Hepatocyte (in vitro differentiated cells): ENCODE data around the gene MTHFR. TPM values are rescaled to one million over a fixed set of nuclear protein-coding genes. Genes with fewer than 3 reads are reported as not detected.

Source experiments
- DNase-seq: peaks from one replicate; pipeline ENCODE4 v3.0.0-alpha.2; 2016; ENCODE audit warnings: low spot score
- H2AFZ ChIP-seq: fragments of 200-600 bp; sonication (generic); 2 replicates; pipeline ENCODE4 v1.6.0; 2016; ENCODE audit warnings: antibody characterized with exemption, mild to moderate bottlenecking
- H3K27ac ChIP-seq: fragments of 200-600 bp; sonication (generic); 2 replicates; pipeline ENCODE4 v1.5.1; 2016; ENCODE audit warnings: mild to moderate bottlenecking
- H3K27me3 ChIP-seq: fragments of 200-600 bp; sonication (generic); 2 replicates; pipeline ENCODE4 v1.6.1; 2016
- H3K36me3 ChIP-seq: fragments of 200-600 bp; sonication (generic); replicated peaks from 2 replicates; pipeline ENCODE4 v1.5.1; 2016; ENCODE audit warnings: low read depth; ENCODE audit not compliant: insufficient read depth
- H3K4me1 ChIP-seq: fragments of 200-600 bp; sonication (generic); 2 replicates; pipeline ENCODE4 v1.5.1; 2016; ENCODE audit warnings: mild to moderate bottlenecking, moderate library complexity; ENCODE audit not compliant: insufficient read depth
- H3K4me2 ChIP-seq: fragments of 200-600 bp; sonication (generic); 2 replicates; pipeline ENCODE4 v1.6.0; 2016
- H3K4me3 ChIP-seq: fragments of 200-600 bp; sonication (generic); 2 replicates; pipeline ENCODE4 v1.5.1; 2016; ENCODE audit warnings: mild to moderate bottlenecking
- H3K79me2 ChIP-seq: fragments of 200-600 bp; sonication (generic); 2 replicates; pipeline ENCODE4 v1.6.0; 2017; ENCODE audit warnings: mild to moderate bottlenecking
- H3K9me2 ChIP-seq: fragments of 200-600 bp; sonication (generic); replicated peaks from 2 replicates; pipeline ENCODE4 v1.6.0; 2017; ENCODE audit warnings: mild to moderate bottlenecking; ENCODE audit not compliant: insufficient read depth
- H3K9me3 ChIP-seq: fragments of 200-600 bp; sonication (generic); 2 replicates; pipeline ENCODE4 v1.5.1; 2016; ENCODE audit warnings: low read depth, mild to moderate bottlenecking
- H4K20me1 ChIP-seq: fragments of 200-600 bp; sonication (generic); 2 replicates; pipeline ENCODE4 v1.6.0; 2016; ENCODE audit warnings: mild to moderate bottlenecking; ENCODE audit not compliant: insufficient read depth, poor library complexity, severe bottlenecking
- EZH2 ChIP-seq: fragments of 200-600 bp; sonication (generic); IDR thresholded peaks from 2 replicates; pipeline ENCODE4 v1.6.1; 2016; ENCODE audit warnings: antibody characterized with exemption, mild to moderate bottlenecking, borderline replicate concordance
- EZH2phosphoT487 ChIP-seq: fragments of 200-600 bp; sonication (generic); IDR thresholded peaks from one replicate; pipeline ENCODE4 v1.6.1; 2018; ENCODE audit warnings: antibody characterized with exemption, mild to moderate bottlenecking, low read depth, moderate library complexity; ENCODE audit not compliant: unreplicated experiment, severe bottlenecking
- WGBS: methylation state at CpG from one replicate; pipeline ENCODE4 v1.1.6; 2016; ENCODE audit warnings: low lambda C conversion rate; ENCODE audit errors: missing lambda C conversion rate; 5-methylcytosine and 5-hydroxymethylcytosine counted together
- polyA plus RNA-seq: library from polyadenylated mRNA; unstranded; fragments of >200 nt; fragmentation: Nextera tagmentation; extraction: Ambion mirVana; gene quantifications from 2 replicates; pipeline ENCODE4 v1.2.1, GENCODE V29; 2016
- total RNA-seq: library from RNA; depleted of rRNA; stranded (reverse); fragments of >200 nt; gene quantifications from 2 replicates; pipeline ENCODE4 v1.2.3, GENCODE V29; 2014
- TF ChIP-seq, protein P1 (sequence below): fragments of 200-600 bp; sonication (generic); IDR thresholded peaks from 2 replicates; pipeline ENCODE4 v1.5.1; 2016; ENCODE audit warnings: antibody characterized with exemption, mild to moderate bottlenecking; ENCODE audit not compliant: poor library complexity

MTHFR gene
- total and polyA plus RNA-seq, 2 experiments from 2014 or later, result 17.6 to 31.0 TPM

DNA sequence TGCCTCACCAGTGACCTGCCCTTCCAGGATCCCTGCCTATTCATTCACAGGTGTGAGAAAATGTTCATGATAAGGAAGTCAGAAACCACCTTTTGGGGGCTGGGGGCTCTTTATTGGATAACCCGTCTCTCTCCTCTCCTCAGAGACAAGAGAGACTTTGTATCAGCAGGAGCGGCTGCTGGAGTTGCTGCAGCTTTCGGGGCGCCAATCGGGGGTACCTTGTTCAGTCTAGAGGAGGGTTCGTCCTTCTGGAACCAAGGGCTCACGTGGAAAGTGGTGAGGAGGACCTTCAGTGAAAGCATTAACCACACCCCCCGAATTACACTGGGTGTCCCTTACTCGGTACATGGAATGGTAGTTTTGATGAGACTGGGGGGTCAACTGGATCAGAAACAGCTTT lies 21.2 kb upstream of the MTHFR start:
- no peaks in the 10 kb centered on the region for H3K4me1 ChIP-seq
- H3K27ac ChIP-seq, result no peak overlapping the region
- H2AFZ ChIP-seq, result no peak overlapping the region
- H3K4me3 ChIP-seq, result no peak overlapping the region
- no peaks in the 10 kb centered on the region for H3K9me3 ChIP-seq
- H3K79me2 ChIP-seq, result no peaks in the 10 kb centered on the region
- 96% methylated on average over 9 of the region's 9 CpGs for WGBS
- H3K36me3 ChIP-seq, result no peaks in the 10 kb centered on the region
- TF ChIP-seq, protein P1, sequence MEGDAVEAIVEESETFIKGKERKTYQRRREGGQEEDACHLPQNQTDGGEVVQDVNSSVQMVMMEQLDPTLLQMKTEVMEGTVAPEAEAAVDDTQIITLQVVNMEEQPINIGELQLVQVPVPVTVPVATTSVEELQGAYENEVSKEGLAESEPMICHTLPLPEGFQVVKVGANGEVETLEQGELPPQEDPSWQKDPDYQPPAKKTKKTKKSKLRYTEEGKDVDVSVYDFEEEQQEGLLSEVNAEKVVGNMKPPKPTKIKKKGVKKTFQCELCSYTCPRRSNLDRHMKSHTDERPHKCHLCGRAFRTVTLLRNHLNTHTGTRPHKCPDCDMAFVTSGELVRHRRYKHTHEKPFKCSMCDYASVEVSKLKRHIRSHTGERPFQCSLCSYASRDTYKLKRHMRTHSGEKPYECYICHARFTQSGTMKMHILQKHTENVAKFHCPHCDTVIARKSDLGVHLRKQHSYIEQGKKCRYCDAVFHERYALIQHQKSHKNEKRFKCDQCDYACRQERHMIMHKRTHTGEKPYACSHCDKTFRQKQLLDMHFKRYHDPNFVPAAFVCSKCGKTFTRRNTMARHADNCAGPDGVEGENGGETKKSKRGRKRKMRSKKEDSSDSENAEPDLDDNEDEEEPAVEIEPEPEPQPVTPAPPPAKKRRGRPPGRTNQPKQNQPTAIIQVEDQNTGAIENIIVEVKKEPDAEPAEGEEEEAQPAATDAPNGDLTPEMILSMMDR, result no peak
- no peak for TF ChIP-seq EZH2
- TF ChIP-seq EZH2phosphoT487, result no peak
- DNase-seq, result no peak
- H3K9me2 ChIP-seq, result no peaks in the 10 kb centered on the region
- H3K4me2 ChIP-seq, result no peak overlapping the region
- H3K27me3 ChIP-seq, result no peaks in the 10 kb centered on the region
- peaks cover 3% of the 10 kb centered on the region for H4K20me1 ChIP-seq

DNA sequence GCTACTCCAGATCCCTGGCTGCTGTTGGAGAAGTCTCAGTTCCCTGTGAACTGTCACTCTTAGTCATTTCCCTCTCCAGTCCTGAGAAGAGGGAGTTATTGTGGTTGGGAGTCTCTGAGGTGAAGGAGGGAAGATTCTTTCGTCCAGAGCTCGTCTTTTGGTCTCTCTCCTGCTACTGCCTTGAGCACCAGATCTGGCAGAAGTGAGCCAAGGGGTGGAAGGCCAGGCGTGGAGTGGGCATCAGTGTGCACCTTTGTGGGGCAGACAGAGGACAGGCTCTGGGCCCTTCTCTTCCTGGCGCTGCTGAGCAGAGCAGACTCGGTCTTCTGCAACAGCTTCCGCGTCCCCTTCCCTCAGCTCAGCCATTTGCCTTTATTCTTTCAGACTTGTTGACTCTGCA lies 19.4 kb upstream of the MTHFR start:
- Histone ChIP-seq H3K9me3 (no peaks in the 10 kb centered on the region), H3K27me3 (no peaks in the 10 kb centered on the region), H3K27ac (no peak overlapping the region), H3K4me2 (no peak overlapping the region), H4K20me1 (peaks cover 3% of the 10 kb centered on the region), H3K4me3 (no peak overlapping the region), H2AFZ (no peak overlapping the region), H3K36me3 (no peaks in the 10 kb centered on the region), H3K79me2 (no peaks in the 10 kb centered on the region), H3K4me1 (peaks cover 10% of the 10 kb centered on the region), H3K9me2 (no peaks in the 10 kb centered on the region)
- TF ChIP-seq, protein P1, result no peak
- TF ChIP-seq EZH2phosphoT487, result no peak
- no peak for TF ChIP-seq EZH2
- WGBS, result 96% methylated on average over 7 of the region's 7 CpGs
- DNase-seq, result no peak

DNA sequence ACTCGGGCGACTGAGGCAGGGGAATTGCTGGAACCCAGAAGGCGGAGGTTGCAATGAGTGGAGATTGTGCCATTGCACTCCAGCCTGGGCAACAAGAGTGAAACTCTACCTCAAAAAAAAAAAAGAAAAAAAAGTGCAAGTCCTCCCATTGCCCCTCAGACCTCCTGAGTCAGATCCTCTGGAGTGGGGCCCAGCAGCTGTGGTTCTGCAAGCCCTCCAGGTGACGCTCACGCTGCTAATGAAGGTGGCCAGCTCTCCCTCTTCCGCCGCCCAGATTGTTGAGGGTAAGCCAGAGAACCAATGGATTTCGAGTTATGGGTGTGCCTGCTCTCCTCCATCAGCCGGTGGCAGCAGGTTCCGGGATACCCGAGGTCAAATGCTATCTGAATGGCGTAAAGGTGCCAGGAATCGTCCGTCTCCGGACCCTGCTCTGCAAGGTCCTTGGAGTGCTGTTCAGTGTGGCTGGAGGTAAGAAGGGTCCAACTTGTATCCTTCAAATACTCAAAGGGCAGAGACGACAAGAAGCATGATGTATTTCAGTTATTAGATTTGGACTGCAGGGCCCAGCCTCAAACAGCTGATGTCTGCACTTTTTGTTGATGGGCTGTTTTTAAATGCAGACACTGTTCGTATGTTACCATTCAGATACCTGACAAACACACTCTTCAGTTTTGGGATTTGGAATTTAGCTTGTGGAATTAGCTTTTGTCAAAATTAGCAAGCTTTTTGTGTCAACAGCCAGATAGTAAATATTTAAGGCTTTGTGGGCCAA lies 17.8 kb upstream of the MTHFR start:
- Histone ChIP-seq H4K20me1 (peaks cover 6% of the 10 kb centered on the region), H3K4me2 (no peak overlapping the region), H2AFZ (no peak overlapping the region), H3K4me3 (no peak overlapping the region), H3K36me3 (no peaks in the 10 kb centered on the region), H3K79me2 (no peaks in the 10 kb centered on the region), H3K27me3 (no peaks in the 10 kb centered on the region), H3K4me1 (peaks cover 10% of the 10 kb centered on the region), H3K27ac (no peak overlapping the region), H3K9me2 (no peaks in the 10 kb centered on the region), H3K9me3 (no peaks in the 10 kb centered on the region)
- 97% methylated on average over 16 of the region's 17 CpGs for WGBS
- no peak for DNase-seq
- TF ChIP-seq EZH2phosphoT487 (no peak), EZH2 (no peak)
- TF ChIP-seq, protein P1, result no peak
